GM20000 (cell line): ENCODE measurements around the gene RAPGEF3.

Experiments
- DNase-seq: peaks from one replicate; pipeline ENCODE4 v3.0.0; 2012; ENCODE audit warnings: low spot score
- CTCF ChIP-seq: IDR thresholded peaks from 2 replicates; pipeline ENCODE4 v1.5.1; 2012; ENCODE audit warnings: mild to moderate bottlenecking, control low read depth; ENCODE audit errors: extremely low read depth, missing control alignments

Gene RAPGEF3

GRCh38 chr12:47789712-47790489 is 31.2 kb upstream of the RAPGEF3 start:
- TF ChIP-seq CTCF = no peak
- no peak for DNase-seq

GRCh38 chr12:47789141-47789540 is 30.5 kb upstream of the RAPGEF3 start:
- TF ChIP-seq CTCF = no peak
- DNase-seq = no peak

- TF ChIP-seq CTCF = no peak
- no peak for DNase-seq
Observed at GRCh38 chr12:47787596-47788319, 29.1 kb upstream of the RAPGEF3 start.

- TF ChIP-seq CTCF = no peak
Observed at GRCh38 chr12:47786662-47787280, 28.1 kb upstream of the RAPGEF3 start.

GRCh38 chr12:47785887-47786661 is 27.4 kb upstream of the RAPGEF3 start:
- no peak for DNase-seq
- TF ChIP-seq CTCF = no peak

More at GRCh38 chr12:47786662-47787280, 28.1 kb upstream of the RAPGEF3 start:
- no peak for DNase-seq

GRCh38 chr12:47785036-47785886 is 26.6 kb upstream of the RAPGEF3 start:
- DNase-seq = no peak
- no peak for TF ChIP-seq CTCF
